ENCODE data around the gene DENND1A. TPM values are rescaled to one million over a fixed set of nuclear protein-coding genes. Genes with fewer than 3 reads are reported as not detected.

The DENND1A gene
- total and polyA plus RNA-seq, 11 donors: 9.8 to 24.0 (median 14.7) TPM

- no peak overlapping the region for H3K4me3 ChIP-seq
- ATAC-seq: no peak
- no peaks in the 10 kb centered on the region for H3K9me3 ChIP-seq
- TF ChIP-seq CTCF (IDR thresholded peaks at IDR 0.05) (no peak), POLR2A (IDR thresholded peaks at IDR 0.05) (no peak)
- intact Hi-C loops (cut with DNase I): no loop called here
- no peak overlapping the region for H3K27ac ChIP-seq
- no peaks in the 10 kb centered on the region for H3K4me1 ChIP-seq
- peaks cover 0 to 17% (median 1%) of the 10 kb centered on the region in 9 donors for H3K36me3 ChIP-seq
- WGBS, 4 donors: 92 to 99% (median 95%) methylated on average over 7 of the region's 7 CpGs
- no peaks in the 10 kb centered on the region for H3K27me3 ChIP-seq
- DNase-seq: no peak
These were observed 515.7 kb downstream of the DENND1A start for GRCh38 chr9:123414204-123414603.

GRCh38 chr9:123412171-123412820 is 517.6 kb downstream of the DENND1A start:
- WGBS, 4 donors: 86 to 93% (median 89%) methylated on average over 18 of the region's 18 CpGs
- no peaks in the 10 kb centered on the region for H3K4me1 ChIP-seq
- H3K4me3 ChIP-seq: no peak overlapping the region
- DNase-seq: no peak
- TF ChIP-seq CTCF (IDR thresholded peaks at IDR 0.05) (no peak), POLR2A (IDR thresholded peaks at IDR 0.05) (no peak)
- H3K27ac ChIP-seq: no peak overlapping the region
- peaks cover 0 to 22% (median 0%) of the 10 kb centered on the region in 9 donors for H3K36me3 ChIP-seq
- intact Hi-C loops (cut with DNase I): no loop called here
- H3K27me3 ChIP-seq: no peaks in the 10 kb centered on the region
- no peak for ATAC-seq
- no peaks in the 10 kb centered on the region for H3K9me3 ChIP-seq

- H3K27me3 ChIP-seq: no peaks in the 10 kb centered on the region
- no peaks in the 10 kb centered on the region for H3K9me3 ChIP-seq
- intact Hi-C loops (cut with DNase I): no loop called here
- no peaks in the 10 kb centered on the region for H3K4me1 ChIP-seq
- no peak for DNase-seq
- no peak for ATAC-seq
- no peak overlapping the region for H3K4me3 ChIP-seq
- no peak overlapping the region for H3K27ac ChIP-seq
- H3K36me3 ChIP-seq: peaks cover 0 to 15% (median 0%) of the 10 kb centered on the region in 9 donors
- TF ChIP-seq POLR2A (IDR thresholded peaks at IDR 0.05) (no peak), CTCF (IDR thresholded peaks at IDR 0.05) (no peak)
- WGBS, 4 donors: 97 to 99% (median 98%) methylated on average over 11 of the region's 11 CpGs
These were observed 518.3 kb downstream of the DENND1A start for GRCh38 chr9:123411636-123412035.

- H3K4me1 ChIP-seq: no peaks in the 10 kb centered on the region
- ATAC-seq (no peak), DNase-seq (peak in 1 of 5 donors; percentile 2)
- no peak overlapping the region for H3K4me3 ChIP-seq
- H3K9me3 ChIP-seq: no peaks in the 10 kb centered on the region
- intact Hi-C loops (cut with DNase I): no loop called here
- H3K36me3 ChIP-seq: peaks cover 0 to 11% (median 0%) of the 10 kb centered on the region in 9 donors
- WGBS, 4 donors: 97% methylated on average over 10 of the region's 10 CpGs
- no peak for TF ChIP-seq POLR2A (IDR thresholded peaks at IDR 0.05)
- no peak for TF ChIP-seq CTCF (IDR thresholded peaks at IDR 0.05)
- H3K27ac ChIP-seq: no peak overlapping the region
- H3K27me3 ChIP-seq: no peaks in the 10 kb centered on the region
These were observed 518.7 kb downstream of the DENND1A start for GRCh38 chr9:123411191-123411590.

Measured in heart left ventricle (tissue), 16 donors.